B cell (primary cell): ENCODE data around the gene TKTL1. TPM values are rescaled to one million over a fixed set of nuclear protein-coding genes. Genes with fewer than 3 reads are reported as not detected.
A peak's percentile ranks its signal among the peaks of the same experiment; 100 is the strongest.

Source experiments
- ATAC-seq: fragments of 200-7000 bp; cut with Tn5 transposase; one replicate; pipeline ENCODE4 v1.10.0; 2021; ENCODE audit warnings: low read depth, mild to moderate bottlenecking, moderate number of reproducible peaks, moderate library complexity
- CTCF ChIA-PET: fragments of 350-600 bp; sonication (Branson Sonifier 250); formaldehyde crosslinking; loops from one replicate; lab custom pipeline; 2021; ENCODE audit warnings: antibody characterized with exemption, inconsistent platforms; lab: Charles Lee
- POLR2A ChIA-PET: fragments of 350-600 bp; sonication (Branson Sonifier 250); formaldehyde crosslinking; loops from one replicate; lab custom pipeline; 2021; ENCODE audit warnings: antibody characterized with exemption; lab: Charles Lee
- DNase-seq: peaks from one replicate; pipeline ENCODE4 v3.0.0; 2013
- H2AFZ ChIP-seq: 2 replicates; pipeline ENCODE4 v1.6.1; 2012; ENCODE audit warnings: mild to moderate bottlenecking, low read depth, low read length; ENCODE audit not compliant: insufficient read depth, poor library complexity, severe bottlenecking
- H3K27ac ChIP-seq, 2 donors: 1 replicate in 1 of 2; 2 replicates in 1 of 2; pipeline ENCODE4 v1.5.1; 2012 to 2013; ENCODE audit warnings: low read length in 2 of 2, mild to moderate bottlenecking in 2 of 2, moderate library complexity in 1 of 2
- H3K27me3 ChIP-seq, 4 experiments: fragments of 200-600 bp in 1 of 4; sonication (generic) in 1 of 4; replicated peaks in 1 of 4; 1 replicate in 2 of 4; 2 replicates in 2 of 4; pipeline versions ENCODE4 v1.6.1 to v1.7.0; 2013 to 2016; ENCODE audit warnings: low read length in 3 of 4, mild to moderate bottlenecking in 2 of 4, mixed read lengths in 1 of 4, moderate library complexity in 1 of 4; ENCODE audit not compliant: insufficient read depth in 4 of 4, control insufficient read depth in 3 of 4; ENCODE audit errors: control extremely low read depth in 1 of 4
- H3K36me3 ChIP-seq, 2 experiments: replicated peaks in 1 of 2; 1 replicate in 1 of 2; 2 replicates in 1 of 2; pipeline versions ENCODE4 v1.6.1 to v1.7.1; 2013; ENCODE audit warnings: low read length in 1 of 2; ENCODE audit not compliant: insufficient read depth in 2 of 2, control insufficient read depth in 1 of 2; ENCODE audit errors: control extremely low read depth in 1 of 2, extremely low read depth in 1 of 2
- H3K4me1 ChIP-seq, 2 donors: fragments of 200-600 bp in 1 of 2; sonication (generic) in 1 of 2; 1 replicate in 1 of 2; 2 replicates in 1 of 2; pipeline versions ENCODE4 v1.5.1 to v1.6.1; 2013 to 2017; ENCODE audit warnings: low read length in 2 of 2; ENCODE audit not compliant: control insufficient read depth in 2 of 2, insufficient read depth in 2 of 2
- H3K4me2 ChIP-seq: replicated peaks from 2 replicates; pipeline ENCODE3; 2012; ENCODE audit warnings: mild to moderate bottlenecking, low read depth, low read length; ENCODE audit not compliant: poor library complexity, severe bottlenecking
- H3K4me3 ChIP-seq, 5 experiments: fragments of 200-600 bp in 1 of 5; sonication (generic) in 1 of 5; 1 replicate in 3 of 5; 2 replicates in 2 of 5; pipeline versions ENCODE4 v1.5.1 to v1.7.0; 2011 to 2016; ENCODE audit warnings: low read length in 4 of 5, mild to moderate bottlenecking in 4 of 5, low read depth in 2 of 5, control low read depth in 1 of 5, moderate library complexity in 1 of 5; ENCODE audit not compliant: insufficient read depth in 1 of 5; ENCODE audit errors: control extremely low read depth in 1 of 5, extremely low read depth in 1 of 5
- H3K79me2 ChIP-seq: fragments of 200-600 bp; sonication (generic); one replicate; pipeline ENCODE4 v1.6.0; 2016; ENCODE audit warnings: low read length; ENCODE audit not compliant: control insufficient read depth, insufficient read depth
- H3K9ac ChIP-seq: fragments of 200-600 bp; sonication (generic); 2 replicates; pipeline ENCODE4 v1.6.1; 2017; ENCODE audit warnings: mild to moderate bottlenecking, low read length, moderate library complexity
- H3K9me3 ChIP-seq, 3 donors: one replicate each; pipeline versions ENCODE4 v1.6.1 to v1.7.1; 2013; ENCODE audit warnings: low read length in 2 of 3; ENCODE audit not compliant: control insufficient read depth in 2 of 3, insufficient read depth in 1 of 3; ENCODE audit errors: control extremely low read depth in 1 of 3
- H4K20me1 ChIP-seq: 2 replicates; pipeline ENCODE4 v1.6.0; 2012; ENCODE audit warnings: mild to moderate bottlenecking, low read length; ENCODE audit not compliant: insufficient read depth, control insufficient read depth, poor library complexity, severe bottlenecking
- H3K27ac Mint-ChIP-seq: one replicate; pipeline ENCODE4 v1.8.0; 2021; ENCODE audit warnings: mixed read lengths
- H3K27me3 Mint-ChIP-seq: one replicate; pipeline ENCODE4 v1.8.0; 2021; ENCODE audit warnings: mixed read lengths
- H3K4me1 Mint-ChIP-seq: one replicate; pipeline ENCODE4 v1.8.0; 2021; ENCODE audit warnings: mixed read lengths
- H3K4me3 Mint-ChIP-seq: one replicate; pipeline ENCODE4 v1.8.0; 2021; ENCODE audit warnings: mixed read lengths
- H3K9me3 Mint-ChIP-seq: one replicate; pipeline ENCODE4 v1.8.0; 2022; ENCODE audit warnings: mixed read lengths; ENCODE audit not compliant: insufficient read depth
- EZH2 ChIP-seq: IDR thresholded peaks from 2 replicates; pipeline ENCODE4 v1.6.1; 2012; ENCODE audit warnings: borderline replicate concordance, low read depth, mild to moderate bottlenecking, moderate library complexity, low read length; ENCODE audit not compliant: insufficient read depth, poor library complexity, severe bottlenecking
- WGBS: methylation state at CpG from one replicate; pipeline ENCODE4 v1.1.5; 2013; ENCODE audit warnings: missing lambda C conversion rate; ENCODE audit not compliant: insufficient coverage; 5-methylcytosine and 5-hydroxymethylcytosine counted together
- intact Hi-C: fragments of 100-400 bp; cut with micrococcal nuclease; formaldehyde crosslinking; loops from one replicate; pipeline ENCODE4 v1.10.0; 2022
- polyA plus RNA-seq: library from polyadenylated mRNA; depleted of rRNA; stranded (reverse); fragments of >200 nt; gene quantifications from 2 replicates; pipeline ENCODE4 v1.2.3, GENCODE V29; 2012
- total RNA-seq, 2 donors: library from RNA; stranded (reverse); fragments of 120-200 nt in 1 of 2; gene quantifications; 1 replicate in 1 of 2; 2 replicates in 1 of 2; pipeline versions ENCODE4 v1.2.3 to v1.2.4, GENCODE V29; 2013 to 2022
- TF ChIP-seq, protein P1 (sequence below): fragments of 200-600 bp; IDR thresholded peaks from one replicate; pipeline ENCODE4 v1.8.0; 2022; ENCODE audit warnings: antibody characterized with exemption, mild to moderate bottlenecking

The TKTL1 gene
- total and polyA plus RNA-seq, 2 donors (not counting 1 experiment from before 2014, with no cell fraction given), result 0.18 to 0.96 TPM

- no peak overlapping the region for H3K9ac ChIP-seq
- Mint-ChIP-seq H3K27ac (peak overlapping the region; percentile 46), H3K27me3 (no peaks in the 10 kb centered on the region), H3K4me3 (no peak overlapping the region), H3K9me3 (no peaks in the 10 kb centered on the region), H3K4me1 (peaks cover 32% of the 10 kb centered on the region)
- TF ChIP-seq, protein P1, sequence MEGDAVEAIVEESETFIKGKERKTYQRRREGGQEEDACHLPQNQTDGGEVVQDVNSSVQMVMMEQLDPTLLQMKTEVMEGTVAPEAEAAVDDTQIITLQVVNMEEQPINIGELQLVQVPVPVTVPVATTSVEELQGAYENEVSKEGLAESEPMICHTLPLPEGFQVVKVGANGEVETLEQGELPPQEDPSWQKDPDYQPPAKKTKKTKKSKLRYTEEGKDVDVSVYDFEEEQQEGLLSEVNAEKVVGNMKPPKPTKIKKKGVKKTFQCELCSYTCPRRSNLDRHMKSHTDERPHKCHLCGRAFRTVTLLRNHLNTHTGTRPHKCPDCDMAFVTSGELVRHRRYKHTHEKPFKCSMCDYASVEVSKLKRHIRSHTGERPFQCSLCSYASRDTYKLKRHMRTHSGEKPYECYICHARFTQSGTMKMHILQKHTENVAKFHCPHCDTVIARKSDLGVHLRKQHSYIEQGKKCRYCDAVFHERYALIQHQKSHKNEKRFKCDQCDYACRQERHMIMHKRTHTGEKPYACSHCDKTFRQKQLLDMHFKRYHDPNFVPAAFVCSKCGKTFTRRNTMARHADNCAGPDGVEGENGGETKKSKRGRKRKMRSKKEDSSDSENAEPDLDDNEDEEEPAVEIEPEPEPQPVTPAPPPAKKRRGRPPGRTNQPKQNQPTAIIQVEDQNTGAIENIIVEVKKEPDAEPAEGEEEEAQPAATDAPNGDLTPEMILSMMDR, result no peak
- TF ChIP-seq EZH2, result no peak
- H3K27ac ChIP-seq, result peak overlapping the region in 1 of 2 donors; percentile 57
- H3K27me3 ChIP-seq, result no peaks in the 10 kb centered on the region
- POLR2A ChIA-PET, result no interaction called here
- peaks cover 0 to 4% (median 0%) of the 10 kb centered on the region in 3 donors for H3K9me3 ChIP-seq
- no peak overlapping the region for H2AFZ ChIP-seq
- H3K4me3 ChIP-seq, result no peak overlapping the region
- intact Hi-C loops, result no loop called here
- H3K36me3 ChIP-seq, result peaks cover 0 to 79% of the 10 kb centered on the region in 2 experiments
- WGBS, result 94% methylated on average over 6 of the region's 13 CpGs
- H3K4me1 ChIP-seq, result peaks cover 36 to 58% of the 10 kb centered on the region in 2 donors
- ATAC-seq (no peak), DNase-seq (no peak)
- CTCF ChIA-PET, result no interaction called here
- no peaks in the 10 kb centered on the region for H3K79me2 ChIP-seq
- H4K20me1 ChIP-seq, result peaks cover 26% of the 10 kb centered on the region
- H3K4me2 ChIP-seq, result peak overlapping the region; percentile 67
Measured at GRCh38 chrX:154352466-154352865, 56.9 kb downstream of the TKTL1 start.

DNA sequence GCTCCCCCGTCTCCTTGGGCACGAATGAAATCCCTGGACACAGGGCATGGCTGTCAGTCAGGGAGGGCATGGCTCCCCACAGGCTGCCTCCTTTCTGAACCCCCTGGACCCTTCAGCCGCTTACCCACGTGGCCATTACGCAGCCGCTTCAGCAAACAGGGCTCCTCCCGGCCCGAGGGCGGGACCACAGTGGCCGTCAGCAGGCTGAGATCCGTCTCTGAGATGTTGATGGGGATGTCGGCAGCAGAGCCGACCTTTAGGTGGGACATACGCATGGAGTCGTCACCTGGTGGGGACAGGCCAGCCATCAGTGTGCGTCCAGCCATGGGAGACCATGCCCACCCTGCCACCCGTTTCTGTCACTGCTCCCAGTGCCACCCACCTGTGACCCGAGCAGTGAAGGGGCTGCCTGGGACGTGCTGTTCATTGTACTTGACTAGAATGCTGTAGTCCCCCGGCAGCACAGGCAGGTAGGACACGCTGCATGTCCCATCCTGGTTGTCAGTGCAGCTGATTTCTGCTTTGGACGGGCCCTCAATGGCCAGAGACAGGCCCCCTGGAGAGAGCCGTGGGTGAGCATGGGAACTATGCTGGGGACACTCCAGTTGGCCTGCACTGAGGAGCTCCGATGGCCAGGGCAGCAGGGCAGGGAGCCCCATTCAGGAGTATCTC, 57.7 kb downstream of the TKTL1 start:
- Histone ChIP-seq H3K79me2 (peaks cover 2% of the 10 kb centered on the region), H3K27ac (no peak overlapping the region), H3K27me3 (no peaks in the 10 kb centered on the region), H3K36me3 (peaks cover 0 to 85% of the 10 kb centered on the region in 2 experiments), H3K4me2 (no peak overlapping the region), H3K4me3 (no peak overlapping the region), H2AFZ (no peak overlapping the region), H4K20me1 (peaks cover 32% of the 10 kb centered on the region), H3K9ac (no peak overlapping the region), H3K9me3 (no peaks in the 10 kb centered on the region), H3K4me1 (peaks cover 35 to 51% of the 10 kb centered on the region in 2 donors)
- intact Hi-C loops, result no loop called here
- no peak for ATAC-seq
- ChIA-PET POLR2A (interaction anchor here (0.5 kb wide), 1 partner anchor 178 kb away, joined by 3 read pairs; no protein-coding TSS in a partner anchor), CTCF (no interaction called here)
- H3K4me3 Mint-ChIP-seq, result no peak overlapping the region
- H3K4me1 Mint-ChIP-seq, result peaks cover 27% of the 10 kb centered on the region
- DNase-seq, result no peak
- H3K27me3 Mint-ChIP-seq, result no peaks in the 10 kb centered on the region
- no peak for TF ChIP-seq EZH2
- TF ChIP-seq, protein P1, result no peak
- peak overlapping the region; percentile 46 for H3K27ac Mint-ChIP-seq
- WGBS, result 97% methylated on average over 19 of the region's 24 CpGs
- no peaks in the 10 kb centered on the region for H3K9me3 Mint-ChIP-seq
